ENCODE results near the gene KIAA1549.

DNA sequence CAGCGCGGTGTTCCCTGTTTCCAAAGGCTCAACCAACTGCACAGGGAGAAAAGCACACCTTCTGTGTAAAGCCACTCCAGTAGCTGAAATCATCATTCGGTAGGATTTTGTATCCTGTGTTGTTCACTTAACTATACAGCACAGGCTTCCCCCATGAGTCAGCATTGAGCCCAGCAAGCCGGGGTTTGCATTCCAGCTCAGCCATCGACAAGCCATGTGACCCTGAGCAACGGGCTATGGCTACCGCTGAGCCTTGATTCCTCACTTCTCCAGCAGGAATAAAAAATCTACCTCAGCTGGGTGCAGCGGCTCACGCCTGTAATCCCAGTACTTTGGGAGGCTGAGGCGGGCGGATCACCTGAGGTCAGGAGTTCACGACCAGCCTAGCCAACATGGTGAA lies 139.1 kb downstream of the KIAA1549 start:
- TF ChIP-seq, protein P1, sequence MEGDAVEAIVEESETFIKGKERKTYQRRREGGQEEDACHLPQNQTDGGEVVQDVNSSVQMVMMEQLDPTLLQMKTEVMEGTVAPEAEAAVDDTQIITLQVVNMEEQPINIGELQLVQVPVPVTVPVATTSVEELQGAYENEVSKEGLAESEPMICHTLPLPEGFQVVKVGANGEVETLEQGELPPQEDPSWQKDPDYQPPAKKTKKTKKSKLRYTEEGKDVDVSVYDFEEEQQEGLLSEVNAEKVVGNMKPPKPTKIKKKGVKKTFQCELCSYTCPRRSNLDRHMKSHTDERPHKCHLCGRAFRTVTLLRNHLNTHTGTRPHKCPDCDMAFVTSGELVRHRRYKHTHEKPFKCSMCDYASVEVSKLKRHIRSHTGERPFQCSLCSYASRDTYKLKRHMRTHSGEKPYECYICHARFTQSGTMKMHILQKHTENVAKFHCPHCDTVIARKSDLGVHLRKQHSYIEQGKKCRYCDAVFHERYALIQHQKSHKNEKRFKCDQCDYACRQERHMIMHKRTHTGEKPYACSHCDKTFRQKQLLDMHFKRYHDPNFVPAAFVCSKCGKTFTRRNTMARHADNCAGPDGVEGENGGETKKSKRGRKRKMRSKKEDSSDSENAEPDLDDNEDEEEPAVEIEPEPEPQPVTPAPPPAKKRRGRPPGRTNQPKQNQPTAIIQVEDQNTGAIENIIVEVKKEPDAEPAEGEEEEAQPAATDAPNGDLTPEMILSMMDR (IDR thresholded peaks at IDR 0.05; ENCODE audit: insufficient read depth, low read length, poor library complexity, severe bottlenecking), result no peak
- TF ChIP-seq EZH2phosphoT487 (conservative IDR thresholded peaks at IDR 0.05; ENCODE audit: low read length), result no peak
